Endothelial cell of umbilical vein (primary cell): ENCODE results near the gene LRRC52. TPM values are rescaled to one million over a fixed set of nuclear protein-coding genes. Genes with fewer than 3 reads are reported as not detected.

Experiments
- BruUV-seq: library from RNA; stranded (reverse); fragments of 400-500 nt; replicated peaks from 2 replicates; lab custom pipeline; 2021; lab: Mats Ljungman, UMichigan
- CTCF ChIA-PET: fragments of 300-600, 350-600 bp; sonication (Branson Sonifier 250); formaldehyde crosslinking; loops from one replicate; lab custom pipeline; 2021; ENCODE audit warnings: antibody characterized with exemption, inconsistent platforms; lab: Charles Lee
- POLR2A ChIA-PET: fragments of 300-600, 350-600 bp; sonication (Branson Sonifier 250); formaldehyde crosslinking; loops from one replicate; lab custom pipeline; 2021; ENCODE audit warnings: antibody characterized with exemption, inconsistent platforms; lab: Charles Lee
- DNase-seq: peaks from one replicate; pipeline ENCODE4 v3.0.0-alpha.2; 2011; ENCODE audit warnings: low read depth, low spot score
- FAIRE-seq: peaks from 2 replicates; lab custom pipeline; 2011; peaks lifted over from hg19 to GRCh38; lab: Jason Lieb, UNC
- H2AFZ ChIP-seq: 2 replicates; pipeline ENCODE4 v1.6.0; 2012; ENCODE audit warnings: low read depth, low read length, control low read depth, inconsistent platforms
- H3K27ac ChIP-seq: 2 replicates; pipeline ENCODE4 v1.5.1; 2011; ENCODE audit warnings: low read depth, mild to moderate bottlenecking, control low read depth, low read length, moderate library complexity; ENCODE audit not compliant: insufficient read depth
- H3K27me3 ChIP-seq, 2 experiments: 2 replicates each; pipeline versions ENCODE4 v1.6.0 to v1.6.1; 2011; ENCODE audit warnings: low read length in 2 of 2, mixed read lengths in 1 of 2; ENCODE audit not compliant: control insufficient read depth in 2 of 2, insufficient read depth in 2 of 2
- H3K36me3 ChIP-seq, 2 experiments: 2 replicates in 1 of 2; 3 replicates in 1 of 2; pipeline ENCODE4 v1.5.1; 2011; ENCODE audit warnings: low read length in 2 of 2, mild to moderate bottlenecking in 1 of 2, moderate library complexity in 1 of 2; ENCODE audit not compliant: control insufficient read depth in 2 of 2, insufficient read depth in 2 of 2; ENCODE audit errors: extremely low read depth in 1 of 2
- H3K4me1 ChIP-seq: 3 replicates; pipeline ENCODE4 v1.5.1; 2011; ENCODE audit warnings: mild to moderate bottlenecking, low read length; ENCODE audit not compliant: control insufficient read depth, insufficient read depth; ENCODE audit errors: extremely low read depth
- H3K4me2 ChIP-seq: 2 replicates; pipeline ENCODE4 v1.6.1; 2011; ENCODE audit warnings: low read length, control low read depth, mixed read lengths; ENCODE audit not compliant: insufficient read depth
- H3K4me3 ChIP-seq, 3 experiments: fragments of 200-600 bp in 1 of 3; sonication (generic), shearing (Covaris generic) in 1 of 3; replicated peaks in 1 of 3; 2 replicates each; pipeline ENCODE4 v1.5.1; 2011 to 2016; ENCODE audit warnings: control low read depth in 3 of 3, low read length in 3 of 3, mild to moderate bottlenecking in 2 of 3, inconsistent platforms in 1 of 3, low read depth in 1 of 3, moderate library complexity in 1 of 3; ENCODE audit not compliant: insufficient read depth in 1 of 3
- H3K79me2 ChIP-seq: 2 replicates; pipeline ENCODE4 v1.6.0; 2012; ENCODE audit warnings: low read length, inconsistent platforms; ENCODE audit not compliant: control insufficient read depth, insufficient read depth
- H3K9ac ChIP-seq: replicated peaks from 2 replicates; pipeline ENCODE3; 2011; ENCODE audit warnings: low read length, control low read depth; ENCODE audit not compliant: insufficient read depth; ENCODE audit errors: extremely low read depth
- H3K9me1 ChIP-seq: replicated peaks from 3 replicates; pipeline ENCODE4 v1.6.0; 2011; ENCODE audit warnings: mild to moderate bottlenecking, low read length; ENCODE audit not compliant: control insufficient read depth, insufficient read depth; ENCODE audit errors: extremely low read depth
- H3K9me3 ChIP-seq: replicated peaks from 2 replicates; pipeline ENCODE4 v1.5.1; 2012; ENCODE audit warnings: low read length, inconsistent platforms; ENCODE audit not compliant: control insufficient read depth, insufficient read depth
- H4K20me1 ChIP-seq: replicated peaks from 2 replicates; pipeline ENCODE3; 2011; ENCODE audit warnings: mild to moderate bottlenecking, low read length; ENCODE audit not compliant: control insufficient read depth, insufficient read depth; ENCODE audit errors: extremely low read depth
- CTCF ChIP-seq, 2 donors: IDR thresholded peaks; 1 replicate in 1 of 2; 2 replicates in 1 of 2; pipeline ENCODE4 v1.5.1; 2011; ENCODE audit warnings: low read length in 2 of 2, mild to moderate bottlenecking in 2 of 2, moderate library complexity in 2 of 2, control low read depth in 1 of 2, inconsistent platforms in 1 of 2, low read depth in 1 of 2; ENCODE audit not compliant: insufficient read depth in 1 of 2; ENCODE audit errors: extremely low read depth in 1 of 2
- EZH2 ChIP-seq: IDR thresholded peaks from 2 replicates; pipeline ENCODE4 v1.6.1; 2012; ENCODE audit warnings: borderline replicate concordance, low read depth, mild to moderate bottlenecking, moderate library complexity, low read length, inconsistent platforms; ENCODE audit not compliant: severe bottlenecking
- FOS ChIP-seq: IDR thresholded peaks from 2 replicates; pipeline ENCODE4 v1.6.1; 2011; ENCODE audit warnings: mild to moderate bottlenecking, low read length, moderate library complexity, borderline replicate concordance; ENCODE audit not compliant: insufficient read depth
- GATA2 ChIP-seq: IDR thresholded peaks from 2 replicates; pipeline ENCODE4 v1.7.0; 2011; ENCODE audit warnings: low read depth, mild to moderate bottlenecking, moderate library complexity, mixed read lengths, low read length; ENCODE audit not compliant: insufficient read length, insufficient read depth
- JUN ChIP-seq: IDR thresholded peaks from 2 replicates; pipeline ENCODE4 v1.6.1; 2011; ENCODE audit warnings: borderline replicate concordance, low read depth; ENCODE audit not compliant: insufficient read length, insufficient read depth
- MAX ChIP-seq: IDR thresholded peaks from 2 replicates; pipeline ENCODE4 v1.6.1; 2011; ENCODE audit not compliant: insufficient read depth, insufficient read length
- MYC ChIP-seq: IDR thresholded peaks from one replicate; pipeline ENCODE4 v1.6.1; 2011; ENCODE audit warnings: mild to moderate bottlenecking, low read depth, low read length
- POLR2A ChIP-seq: IDR thresholded peaks from 2 replicates; pipeline ENCODE4 v1.6.1; 2012; ENCODE audit warnings: low read depth, mild to moderate bottlenecking, control low read depth, low read length
- POLR2AphosphoS5 ChIP-seq: IDR thresholded peaks from 2 replicates; pipeline ENCODE4 v1.6.1; 2012; ENCODE audit warnings: low read depth, mild to moderate bottlenecking, control low read depth, low read length, moderate library complexity; ENCODE audit not compliant: insufficient read depth
- dilution Hi-C: fragments of 300-500 bp; cut with MboI; formaldehyde crosslinking; loops from one replicate; pipeline ENCODE4 v1.15.0; 2019; ENCODE audit warnings: low sequenced_read_pairs; ENCODE audit not compliant: extremely low pct_ligation_motif_present
- intact Hi-C: fragments of 100-400 bp; cut with micrococcal nuclease; formaldehyde crosslinking; loops from one replicate; pipeline ENCODE4 v1.10.0; 2022
- polyA plus RNA-seq, 4 experiments: library from polyadenylated mRNA; depleted of rRNA in 3 of 4; stranded (reverse) in 3 of 4; unstranded in 1 of 4; fragments of >200 nt; gene quantifications; 2 replicates each; pipeline versions ENCODE4 v1.2.1 to v1.2.3, GENCODE V29; 2011 to 2012; ENCODE audit warnings: missing spikeins in 1 of 4
- total RNA-seq: library from RNA; stranded (reverse); gene quantifications from 2 replicates; pipeline ENCODE4 v1.2.3, GENCODE V29; 2021

The LRRC52 gene
- total and polyA plus RNA-seq, 2 donors (not counting 3 experiments of a cell fraction or from before 2014, with no cell fraction given): not detected

- Histone ChIP-seq H3K36me3 (no peaks in the 10 kb centered on the region), H3K79me2 (no peaks in the 10 kb centered on the region), H3K27me3 (peaks cover 11 to 19% of the 10 kb centered on the region in 2 experiments), H3K4me1 (peaks cover 10% of the 10 kb centered on the region), H3K4me3 (peak overlapping the region; percentile 4 to 62 (median 58)), H3K4me2 (peak overlapping the region; percentile 79), H2AFZ (peak overlapping the region; percentile 92), H3K27ac (peak overlapping the region; percentile 87), H4K20me1 (no peaks in the 10 kb centered on the region), H3K9me1 (no peaks in the 10 kb centered on the region), H3K9ac (peak overlapping the region; percentile 77), H3K9me3 (no peaks in the 10 kb centered on the region)
- TSS peak; percentile 91 for BruUV-seq
- ChIA-PET CTCF (interaction anchor here (0.7 to 3.0 kb wide), 13 partner anchors 100 to 881 kb away, joined by 3 to 27 read pairs (median 6); partner anchors contain the start of gene ALDH9A1), POLR2A (no interaction called here)
- FAIRE-seq: peak; percentile 87
- dilution Hi-C loops: no loop called here
- TF ChIP-seq CTCF (IDR thresholded peaks at IDR 0.05; ENCODE audit: extremely low read depth in 1 of 2, insufficient read depth in 1 of 2, low read depth in 1 of 2, low read length in 2 of 2) (no peak), JUN (no peak), FOS (peak; percentile 43), POLR2A (no peak), GATA2 (no peak), EZH2 (no peak), MYC (no peak), MAX (peak; percentile 38), POLR2AphosphoS5 (peak; percentile 28)
- intact Hi-C loops: loop anchor here (1.0 kb wide), 1 partner anchor 33 kb away; the partner anchor contains the start of gene MGST3
- DNase-seq: peak; percentile 99
These were observed 54.3 kb downstream of the LRRC52 start for GRCh38 chr1:165597883-165598675.
